Spleen (tissue), 11 donors: ENCODE data around the gene SYPL2. TPM values are rescaled to one million over a fixed set of nuclear protein-coding genes. Genes with fewer than 3 reads are reported as not detected.

Experiments used
- DNase-seq: peaks from one replicate; pipeline ENCODE4 v3.0.0-alpha.2; 2020
- H3K27ac ChIP-seq, 8 donors: fragments of 200-600 bp; sonication (generic) in 7 of 8; 1 replicate in 4 of 8; 2 replicates in 4 of 8; pipeline versions ENCODE4 v1.5.0 to v1.8.0; 2016 to 2021; ENCODE audit warnings: inconsistent platforms in 4 of 8, mild to moderate bottlenecking in 4 of 8, moderate library complexity in 1 of 8
- H3K27me3 ChIP-seq, 7 donors: fragments of 200-600 bp; sonication (generic) in 6 of 7; replicated peaks in 1 of 7; 1 replicate in 4 of 7; 2 replicates in 3 of 7; pipeline versions ENCODE4 v1.5.0 to v1.8.0; 2016 to 2021; ENCODE audit warnings: inconsistent platforms in 3 of 7, mild to moderate bottlenecking in 1 of 7
- H3K36me3 ChIP-seq, 6 donors: fragments of 200-600 bp; sonication (generic) in 5 of 6; 1 replicate in 4 of 6; 2 replicates in 2 of 6; pipeline versions ENCODE4 v1.5.0 to v1.8.0; 2016 to 2021; ENCODE audit warnings: inconsistent platforms in 2 of 6
- H3K4me1 ChIP-seq, 6 donors: fragments of 200-600 bp; sonication (generic) in 5 of 6; 1 replicate in 3 of 6; 2 replicates in 3 of 6; pipeline versions ENCODE4 v1.5.0 to v1.8.0; 2016 to 2021; ENCODE audit warnings: inconsistent platforms in 3 of 6
- H3K4me3 ChIP-seq, 8 donors: fragments of 200-600 bp; sonication (generic) in 7 of 8; 1 replicate in 4 of 8; 2 replicates in 4 of 8; pipeline versions ENCODE4 v1.5.0 to v1.8.0; 2016 to 2021; ENCODE audit warnings: inconsistent platforms in 4 of 8, mild to moderate bottlenecking in 4 of 8, moderate library complexity in 2 of 8
- H3K9me3 ChIP-seq, 8 donors: fragments of 200-600 bp; sonication (generic) in 7 of 8; 1 replicate in 4 of 8; 2 replicates in 4 of 8; pipeline versions ENCODE4 v1.5.0 to v1.8.0; 2016 to 2021; ENCODE audit warnings: inconsistent platforms in 4 of 8
- CTCF ChIP-seq, 11 experiments: fragments of 200-600 bp in 7 of 11; fragments of 450-650 bp in 4 of 11; sonication (generic) in 4 of 11; IDR thresholded peaks in 8 of 11; conservative IDR thresholded peaks in 3 of 11; 1 replicate in 7 of 11; 2 replicates in 4 of 11; pipeline versions ENCODE4 v1.4.0 to v1.8.0; 2016 to 2021; ENCODE audit warnings: antibody characterized with exemption in 11 of 11, inconsistent platforms in 4 of 11, mild to moderate bottlenecking in 1 of 11
- POLR2A ChIP-seq, 3 donors: fragments of 450-650 bp; IDR thresholded peaks; one replicate each; pipeline ENCODE4 v1.5.1; 2017; ENCODE audit warnings: antibody characterized with exemption in 3 of 3, mild to moderate bottlenecking in 1 of 3
- POLR2AphosphoS5 ChIP-seq, 3 donors: sonication (generic); formaldehyde crosslinking; IDR thresholded peaks; one replicate each; pipeline ENCODE4 v1.5.1; 2017; ENCODE audit warnings: antibody characterized with exemption in 3 of 3
- WGBS, 5 donors: extraction: QIAGEN DNeasy Blood & Tissue Kit in 3 of 5; methylation state at CpG; one replicate each; pipeline versions ENCODE4 v1.1.5 to v1.1.7; 2013 to 2018; 5-methylcytosine and 5-hydroxymethylcytosine counted together
- intact Hi-C: fragments of 100-400 bp; cut with DNase I; formaldehyde crosslinking; loops from one replicate; pipeline ENCODE4 v1.15.0; 2023; ENCODE audit warnings: low total_unique reads
- polyA plus RNA-seq, 3 donors: library from polyadenylated mRNA; stranded (reverse); fragments of 200-250 nt; gene quantifications; one replicate each; pipeline ENCODE4 v1.2.1, GENCODE V29; 2013
- total RNA-seq, 7 donors: library from RNA; depleted of rRNA in 3 of 7; stranded (reverse); fragments of >200 nt in 3 of 7; fragmentation: NEBNext Ultra II Directional in 4 of 7; extraction: Animal tissue kit (Norgen Biotek cat#: 25700) in 4 of 7; gene quantifications; one replicate each; pipeline versions ENCODE4 v1.1.0 to v1.2.1, GENCODE V29; 2016 to 2021
- donor health status: healthy with polysubstance abuse.
- donor health status: DM: no; HTN: no; CAD: no; lungs with moderate emphysema.
- donor health status: DM: no; HTN: no; CAD: no.
- donor health status: Bipolar disorder and iron deficiency.
- donor health status: healthy.
- donor health status: DM: no; HTN: no; CAD: no.
- donor health status: DM: yes; HTN: yes; CAD: no.

The SYPL2 gene
- total and polyA plus RNA-seq, 10 donors = 0.26 to 2.5 (median 0.97) TPM

- intact Hi-C loops = no loop called here
- H3K27me3 ChIP-seq = peaks cover 0 to 54% (median 0%) of the 10 kb centered on the region in 7 donors
- H3K36me3 ChIP-seq = no peaks in the 10 kb centered on the region
- H3K4me3 ChIP-seq = no peak overlapping the region
- no peaks in the 10 kb centered on the region for H3K9me3 ChIP-seq
- 88 to 93% (median 90%) methylated on average over 8 of the region's 8 CpGs for WGBS, 5 donors
- H3K4me1 ChIP-seq = no peaks in the 10 kb centered on the region
- DNase-seq = no peak
- TF ChIP-seq POLR2A (IDR thresholded peaks at IDR 0.05) (no peak), POLR2AphosphoS5 (IDR thresholded peaks at IDR 0.05) (no peak), CTCF (IDR thresholded peaks at IDR 0.05 in 8 of 11, conservative IDR thresholded peaks at IDR 0.05 in 3 of 11) (no peak)
- no peak overlapping the region for H3K27ac ChIP-seq
These were observed 10.5 kb downstream of the SYPL2 start for GRCh38 chr1:109476825-109477224.

GRCh38 chr1:109477821-109478220 lies 11.5 kb downstream of the SYPL2 start:
- Histone ChIP-seq H3K9me3 (no peaks in the 10 kb centered on the region), H3K4me1 (peaks cover 0 to 8% (median 1%) of the 10 kb centered on the region in 6 donors), H3K27ac (no peak overlapping the region), H3K27me3 (peaks cover 0 to 45% (median 0%) of the 10 kb centered on the region in 7 donors), H3K4me3 (no peak overlapping the region), H3K36me3 (no peaks in the 10 kb centered on the region)
- intact Hi-C loops = no loop called here
- TF ChIP-seq POLR2AphosphoS5 (IDR thresholded peaks at IDR 0.05) (no peak), CTCF (IDR thresholded peaks at IDR 0.05 in 8 of 11, conservative IDR thresholded peaks at IDR 0.05 in 3 of 11) (no peak), POLR2A (IDR thresholded peaks at IDR 0.05) (no peak)
- DNase-seq = no peak
- 49 to 81% (median 64%) methylated on average over 5 to 6 of the region's 6 CpGs for WGBS, 5 donors

- 13 to 29% (median 16%) methylated on average over 7 of the region's 7 CpGs for WGBS, 5 donors
These were observed 12.5 kb downstream of the SYPL2 start for GRCh38 chr1:109478806-109479205.

GRCh38 chr1:109479311-109479710 lies 13.0 kb downstream of the SYPL2 start:
- no peak for TF ChIP-seq POLR2AphosphoS5 (IDR thresholded peaks at IDR 0.05)
- TF ChIP-seq POLR2A (IDR thresholded peaks at IDR 0.05) = no peak
- no peak for TF ChIP-seq CTCF (IDR thresholded peaks at IDR 0.05 in 8 of 11, conservative IDR thresholded peaks at IDR 0.05 in 3 of 11)
- Histone ChIP-seq H3K4me3 (no peak overlapping the region), H3K27me3 (peaks cover 0 to 38% (median 0%) of the 10 kb centered on the region in 7 donors), H3K36me3 (no peaks in the 10 kb centered on the region), H3K4me1 (peaks cover 0 to 18% (median 10%) of the 10 kb centered on the region in 6 donors), H3K9me3 (no peaks in the 10 kb centered on the region), H3K27ac (no peak overlapping the region)
- intact Hi-C loops = no loop called here
- DNase-seq = no peak
- WGBS, 5 donors = 61 to 67% (median 64%) methylated on average over 5 of the region's 5 CpGs

More at GRCh38 chr1:109478806-109479205, 12.5 kb downstream of the SYPL2 start:
- H3K4me3 ChIP-seq = no peak overlapping the region
- H3K4me1 ChIP-seq = peaks cover 0 to 15% (median 8%) of the 10 kb centered on the region in 6 donors
- peaks cover 0 to 38% (median 0%) of the 10 kb centered on the region in 7 donors for H3K27me3 ChIP-seq
- no peak for DNase-seq
- intact Hi-C loops = no loop called here
- H3K27ac ChIP-seq = no peak overlapping the region
- TF ChIP-seq CTCF (IDR thresholded peaks at IDR 0.05 in 8 of 11, conservative IDR thresholded peaks at IDR 0.05 in 3 of 11) = no peak
- TF ChIP-seq POLR2A (IDR thresholded peaks at IDR 0.05) = no peak
- TF ChIP-seq POLR2AphosphoS5 (IDR thresholded peaks at IDR 0.05) = no peak
- H3K36me3 ChIP-seq = no peaks in the 10 kb centered on the region
- H3K9me3 ChIP-seq = no peaks in the 10 kb centered on the region
